ENCODE measurements around the gene AGXT2.

- no peak for TF ChIP-seq POLR2A (IDR thresholded peaks at IDR 0.05; ENCODE audit: borderline replicate concordance, extremely low read depth, insufficient read depth, insufficient read length)
- no peak for TF ChIP-seq CTCF (IDR thresholded peaks at IDR 0.05 in 2 of 3, conservative IDR thresholded peaks at IDR 0.05 in 1 of 3; ENCODE audit: borderline replicate concordance in 1 of 3, insufficient read depth in 1 of 3, low read depth in 2 of 3, low read length in 2 of 3)
- TF ChIP-seq EZH2phosphoT487 (IDR thresholded peaks at IDR 0.05; ENCODE audit: borderline replicate concordance): no peak
- no peak for TF ChIP-seq RAD21 (IDR thresholded peaks at IDR 0.05; ENCODE audit: low read depth)
- no peak for TF ChIP-seq POLR2AphosphoS5 (IDR thresholded peaks at IDR 0.05; ENCODE audit: low read depth, low read length)
- TF ChIP-seq YY1 (IDR thresholded peaks at IDR 0.05; ENCODE audit: extremely low read depth, insufficient replicate concordance, low read depth, low read length): no peak
- TF ChIP-seq ZBTB33 (IDR thresholded peaks at IDR 0.05; ENCODE audit: extremely low read depth, insufficient replicate concordance, low read length): no peak
- no peak for TF ChIP-seq EZH2 (IDR thresholded peaks at IDR 0.05)
Measured at GRCh38 chr5:35096932-35097331, 49.2 kb upstream of the AGXT2 start.

Data from HCT116 (cell line).